ENCODE results near the gene ADCY2. TPM values are rescaled to one million over a fixed set of nuclear protein-coding genes. Genes with fewer than 3 reads are reported as not detected.

The ADCY2 gene
- total RNA-seq, 6 experiments from 2014 or later: 0.93 TPM; not detected in 5

GRCh38 chr5:7437836-7438235 lies 41.9 kb downstream of the ADCY2 start:
- ATAC-seq: no peak
- no peak overlapping the region for H3K4me3 ChIP-seq

DNA sequence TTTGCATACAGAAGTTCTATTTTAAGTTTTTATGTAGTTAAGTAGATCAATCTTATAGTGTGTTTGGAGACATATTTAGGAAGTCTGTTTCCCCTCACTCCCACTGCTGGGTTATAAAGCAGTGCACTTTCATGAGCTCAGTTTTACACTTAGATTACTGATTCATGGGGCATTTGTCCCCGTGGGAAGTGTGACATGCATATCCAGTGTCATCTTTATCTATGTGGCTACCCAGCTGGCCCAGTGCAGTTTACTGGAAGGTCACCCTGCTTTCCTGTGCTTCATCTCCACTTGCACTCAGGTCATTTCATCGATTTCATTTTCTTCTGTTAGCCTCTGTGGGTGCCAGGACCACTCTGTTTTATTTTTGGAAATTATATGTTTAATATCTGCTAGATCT lies 49.1 kb downstream of the ADCY2 start:
- H3K4me1 ChIP-seq: no peaks in the 10 kb centered on the region
- WGBS (ENCODE audit: insufficient coverage, low coverage, low lambda C conversion rate, missing lambda C conversion rate): 8% methylated on average over 2 of the region's 2 CpGs

More at GRCh38 chr5:7437836-7438235, 41.9 kb downstream of the ADCY2 start:
- peaks cover 0 to 3% of the 10 kb centered on the region in 2 donors for H3K27me3 ChIP-seq
- no peak for DNase-seq
- WGBS (ENCODE audit: insufficient coverage, low coverage, low lambda C conversion rate, missing lambda C conversion rate): 83% methylated on average over 1 of the region's 1 CpG
- H3K4me1 ChIP-seq: no peaks in the 10 kb centered on the region
- H3K36me3 ChIP-seq: no peaks in the 10 kb centered on the region
- H3K27ac ChIP-seq: no peak overlapping the region
- intact Hi-C loops (cut with DNase I): no loop called here
- no peaks in the 10 kb centered on the region for H3K9me3 ChIP-seq
- TF ChIP-seq POLR2A (IDR thresholded peaks at IDR 0.05): no peak
- no peak for TF ChIP-seq CTCF (IDR thresholded peaks at IDR 0.05)

DNA sequence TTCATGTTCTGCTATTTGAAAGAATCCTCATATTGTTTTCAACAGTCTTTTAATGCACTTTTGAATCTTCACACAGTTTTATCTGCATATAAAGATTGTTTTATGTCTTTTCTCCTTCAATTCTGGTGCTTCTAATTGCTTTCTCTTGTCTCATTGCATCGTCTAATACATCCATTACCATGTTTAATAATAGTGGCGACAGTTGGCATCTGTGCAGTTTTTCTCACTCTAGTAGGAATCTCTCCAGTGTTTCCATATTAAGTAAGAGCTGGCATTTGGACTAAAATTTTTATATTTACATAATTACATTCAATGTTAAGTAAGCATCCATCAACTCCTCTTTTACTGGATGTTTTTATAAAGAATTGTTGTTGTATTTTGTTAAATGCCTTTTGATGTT lies 49.9 kb downstream of the ADCY2 start:
- WGBS (ENCODE audit: insufficient coverage, low coverage, low lambda C conversion rate, missing lambda C conversion rate): 27% methylated on average over 2 of the region's 2 CpGs
- ATAC-seq (no peak), DNase-seq (no peak)
- no peak overlapping the region for H3K4me3 ChIP-seq
- H3K36me3 ChIP-seq: no peaks in the 10 kb centered on the region
- TF ChIP-seq POLR2A (IDR thresholded peaks at IDR 0.05) (no peak), CTCF (IDR thresholded peaks at IDR 0.05) (no peak)
- no peaks in the 10 kb centered on the region for H3K27me3 ChIP-seq
- H3K9me3 ChIP-seq: no peaks in the 10 kb centered on the region
- intact Hi-C loops (cut with DNase I): no loop called here
- H3K4me1 ChIP-seq: no peaks in the 10 kb centered on the region
- H3K27ac ChIP-seq: no peak overlapping the region

More for the DNA sequence above, 49.1 kb downstream of the ADCY2 start:
- ATAC-seq (no peak), DNase-seq (no peak)
- H3K36me3 ChIP-seq: no peaks in the 10 kb centered on the region
- intact Hi-C loops (cut with DNase I): no loop called here
- H3K4me3 ChIP-seq: no peak overlapping the region
- no peaks in the 10 kb centered on the region for H3K27me3 ChIP-seq
- H3K9me3 ChIP-seq: no peaks in the 10 kb centered on the region
- TF ChIP-seq POLR2A (IDR thresholded peaks at IDR 0.05) (no peak), CTCF (IDR thresholded peaks at IDR 0.05) (no peak)
- H3K27ac ChIP-seq: no peak overlapping the region

- 76% methylated on average over 6 of the region's 8 CpGs for WGBS (ENCODE audit: insufficient coverage, low coverage, low lambda C conversion rate, missing lambda C conversion rate)
- H3K4me1 ChIP-seq: no peaks in the 10 kb centered on the region
These were observed 51.0 kb downstream of the ADCY2 start for GRCh38 chr5:7446913-7447312.

More at GRCh38 chr5:7446913-7447312, 51.0 kb downstream of the ADCY2 start:
- Histone ChIP-seq H3K27ac (no peak overlapping the region), H3K36me3 (no peaks in the 10 kb centered on the region), H3K27me3 (no peaks in the 10 kb centered on the region), H3K4me3 (no peak overlapping the region), H3K9me3 (no peaks in the 10 kb centered on the region)
- TF ChIP-seq CTCF (IDR thresholded peaks at IDR 0.05): no peak
- no peak for TF ChIP-seq POLR2A (IDR thresholded peaks at IDR 0.05)
- intact Hi-C loops (cut with DNase I): no loop called here
- no peak for DNase-seq
- no peak for ATAC-seq

Measured in right lobe of liver (tissue), 6 donors.